Cardiac muscle cell (in vitro differentiated cells and primary cell): ENCODE measurements around the gene NPDC1. TPM values are rescaled to one million over a fixed set of nuclear protein-coding genes. Genes with fewer than 3 reads are reported as not detected.
A peak's percentile ranks its signal among the peaks of the same experiment; 100 is the strongest.

ENCODE experiments used
- DNase-seq, 2 donors: peaks; one replicate each; pipeline versions ENCODE4 v3.0.0 to v3.0.0-alpha.2; 2010 to 2017; ENCODE audit warnings: low read depth in 1 of 2, low spot score in 1 of 2
- H3K27ac ChIP-seq: fragments of 200-600 bp; sonication (generic); 2 replicates; pipeline ENCODE4 v1.5.1; 2016
- H3K27me3 ChIP-seq: fragments of 200-600 bp; sonication (generic); 2 replicates; pipeline ENCODE4 v1.6.0; 2016; ENCODE audit warnings: control low read depth
- H3K36me3 ChIP-seq: fragments of 200-600 bp; sonication (generic); 2 replicates; pipeline ENCODE4 v1.5.1; 2016; ENCODE audit warnings: control low read depth
- H3K4me1 ChIP-seq: fragments of 200-600 bp; sonication (generic); 2 replicates; pipeline ENCODE4 v1.8.1; 2017; ENCODE audit warnings: low read depth, mild to moderate bottlenecking, mixed run types
- H3K4me3 ChIP-seq: fragments of 200-600 bp; sonication (generic); 2 replicates; pipeline ENCODE4 v1.5.1; 2016; ENCODE audit warnings: mild to moderate bottlenecking
- H3K9me3 ChIP-seq: fragments of 200-600 bp; sonication (generic); 2 replicates; pipeline ENCODE4 v1.5.1; 2017; ENCODE audit warnings: low read depth, mild to moderate bottlenecking, control low read depth
- polyA plus RNA-seq: library from polyadenylated mRNA; unstranded; fragments of >200 nt; fragmentation: Nextera tagmentation; extraction: Ambion mirVana; gene quantifications from 2 replicates; pipeline ENCODE4 v1.2.1, GENCODE V29; 2016
- total RNA-seq: library from RNA; depleted of rRNA; stranded (reverse); fragments of >200 nt; gene quantifications from 2 replicates; pipeline ENCODE4 v1.2.3, GENCODE V29; 2016
- TF ChIP-seq, protein P1 (sequence below): IDR thresholded peaks from 2 replicates; pipeline ENCODE4 v1.5.1; 2012; ENCODE audit warnings: low read depth, mild to moderate bottlenecking, low read length

Gene NPDC1
- total and polyA plus RNA-seq, 2 experiments from 2014 or later, result 65.1 to 94.9 TPM

DNA sequence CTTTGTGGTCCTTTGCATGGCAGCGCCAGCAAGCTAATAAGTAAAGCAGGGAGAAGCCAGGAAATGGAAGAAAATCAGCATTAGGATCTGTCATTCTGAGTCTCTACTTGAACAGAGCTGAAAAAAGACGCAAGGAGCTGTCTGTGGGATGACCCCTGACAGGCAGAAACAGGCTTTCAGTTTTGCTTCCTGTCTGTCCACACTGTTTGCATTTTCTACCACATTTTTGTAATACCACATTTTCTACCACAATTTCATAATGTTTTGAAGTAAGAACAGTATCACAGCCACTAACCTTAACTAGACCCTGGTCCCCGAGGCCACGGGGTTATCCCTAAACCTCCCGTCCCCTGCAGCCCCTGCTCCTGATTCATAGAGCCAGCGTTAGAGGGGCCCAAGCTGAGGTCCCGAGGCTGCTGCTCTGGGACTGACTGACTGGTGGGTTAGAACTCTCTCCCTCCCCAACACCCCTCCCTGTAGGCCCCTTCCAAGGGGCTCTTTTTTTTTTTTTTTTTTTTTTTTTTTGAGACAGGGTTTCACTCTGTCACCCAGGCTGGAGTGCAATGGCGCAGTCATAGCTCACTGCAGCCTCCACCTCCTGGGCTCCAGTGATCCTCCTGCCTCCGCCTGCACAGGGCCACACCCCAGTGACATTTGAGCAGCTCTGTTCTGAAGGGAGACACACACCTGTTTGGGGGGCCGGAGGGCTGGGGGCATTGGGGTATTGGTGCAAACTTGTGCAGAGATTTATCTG lies 45.6 kb downstream of the NPDC1 start:
- no peak overlapping the region for H3K27ac ChIP-seq
- peaks cover 20% of the 10 kb centered on the region for H3K27me3 ChIP-seq

DNA sequence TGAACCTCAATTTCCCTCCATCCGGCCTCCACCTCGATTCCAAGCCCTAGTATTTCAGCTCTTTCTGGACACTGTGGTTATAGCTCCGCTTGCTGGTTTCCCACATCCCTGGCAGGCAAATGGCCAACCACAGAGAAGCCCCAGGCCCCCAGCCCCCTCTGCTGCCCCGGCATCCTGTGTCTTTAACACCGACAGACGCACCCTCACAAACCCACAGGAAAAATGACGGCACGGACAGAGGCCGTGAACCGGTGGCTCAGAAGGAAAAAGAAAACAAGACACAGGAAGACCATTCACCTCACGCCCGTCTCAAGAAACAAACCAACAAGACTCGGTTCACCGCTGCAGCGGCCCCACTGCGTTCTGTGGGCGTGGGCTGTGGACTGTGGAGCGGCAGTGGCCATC lies 48.1 kb downstream of the NPDC1 start:
- H3K36me3 ChIP-seq, result no peaks in the 10 kb centered on the region
- peaks cover 41% of the 10 kb centered on the region for H3K27me3 ChIP-seq
- peaks cover 3% of the 10 kb centered on the region for H3K4me1 ChIP-seq
- H3K4me3 ChIP-seq, result no peak overlapping the region
- H3K27ac ChIP-seq, result no peak overlapping the region
- H3K9me3 ChIP-seq, result no peaks in the 10 kb centered on the region
- no peak for DNase-seq
- TF ChIP-seq, protein P1, sequence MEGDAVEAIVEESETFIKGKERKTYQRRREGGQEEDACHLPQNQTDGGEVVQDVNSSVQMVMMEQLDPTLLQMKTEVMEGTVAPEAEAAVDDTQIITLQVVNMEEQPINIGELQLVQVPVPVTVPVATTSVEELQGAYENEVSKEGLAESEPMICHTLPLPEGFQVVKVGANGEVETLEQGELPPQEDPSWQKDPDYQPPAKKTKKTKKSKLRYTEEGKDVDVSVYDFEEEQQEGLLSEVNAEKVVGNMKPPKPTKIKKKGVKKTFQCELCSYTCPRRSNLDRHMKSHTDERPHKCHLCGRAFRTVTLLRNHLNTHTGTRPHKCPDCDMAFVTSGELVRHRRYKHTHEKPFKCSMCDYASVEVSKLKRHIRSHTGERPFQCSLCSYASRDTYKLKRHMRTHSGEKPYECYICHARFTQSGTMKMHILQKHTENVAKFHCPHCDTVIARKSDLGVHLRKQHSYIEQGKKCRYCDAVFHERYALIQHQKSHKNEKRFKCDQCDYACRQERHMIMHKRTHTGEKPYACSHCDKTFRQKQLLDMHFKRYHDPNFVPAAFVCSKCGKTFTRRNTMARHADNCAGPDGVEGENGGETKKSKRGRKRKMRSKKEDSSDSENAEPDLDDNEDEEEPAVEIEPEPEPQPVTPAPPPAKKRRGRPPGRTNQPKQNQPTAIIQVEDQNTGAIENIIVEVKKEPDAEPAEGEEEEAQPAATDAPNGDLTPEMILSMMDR, result no peak

More for the DNA sequence above, 45.6 kb downstream of the NPDC1 start:
- H3K9me3 ChIP-seq, result no peaks in the 10 kb centered on the region
- peak in 1 of 2 donors; percentile 74 for DNase-seq
- TF ChIP-seq, protein P1, result no peak
- H3K4me1 ChIP-seq, result no peaks in the 10 kb centered on the region
- no peak overlapping the region for H3K4me3 ChIP-seq
- no peaks in the 10 kb centered on the region for H3K36me3 ChIP-seq

DNA sequence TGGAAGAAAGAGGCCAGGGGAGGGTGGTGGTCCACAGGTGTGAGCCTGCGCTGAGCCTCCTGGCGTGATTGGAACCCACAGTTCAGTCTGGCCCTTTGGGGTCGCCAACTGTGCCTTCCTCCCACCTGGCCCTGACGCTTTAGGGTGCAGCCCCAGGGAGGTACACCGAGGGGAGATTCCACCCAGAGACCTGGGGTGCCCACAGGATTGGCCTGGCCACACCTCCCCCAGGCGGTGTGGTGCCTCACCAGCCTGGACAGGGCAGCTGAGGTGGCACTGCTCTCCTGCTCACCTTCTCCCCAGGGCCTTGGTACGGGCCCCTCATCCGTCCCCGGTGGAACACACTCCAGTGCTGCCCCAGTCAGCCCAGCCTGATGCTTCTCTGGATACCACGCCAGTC lies 48.6 kb downstream of the NPDC1 start:
- no peak for DNase-seq
- Histone ChIP-seq H3K4me3 (no peak overlapping the region), H3K36me3 (no peaks in the 10 kb centered on the region), H3K27me3 (peaks cover 41% of the 10 kb centered on the region), H3K9me3 (no peaks in the 10 kb centered on the region), H3K4me1 (peaks cover 5% of the 10 kb centered on the region), H3K27ac (no peak overlapping the region)
- TF ChIP-seq, protein P1, result no peak

DNA sequence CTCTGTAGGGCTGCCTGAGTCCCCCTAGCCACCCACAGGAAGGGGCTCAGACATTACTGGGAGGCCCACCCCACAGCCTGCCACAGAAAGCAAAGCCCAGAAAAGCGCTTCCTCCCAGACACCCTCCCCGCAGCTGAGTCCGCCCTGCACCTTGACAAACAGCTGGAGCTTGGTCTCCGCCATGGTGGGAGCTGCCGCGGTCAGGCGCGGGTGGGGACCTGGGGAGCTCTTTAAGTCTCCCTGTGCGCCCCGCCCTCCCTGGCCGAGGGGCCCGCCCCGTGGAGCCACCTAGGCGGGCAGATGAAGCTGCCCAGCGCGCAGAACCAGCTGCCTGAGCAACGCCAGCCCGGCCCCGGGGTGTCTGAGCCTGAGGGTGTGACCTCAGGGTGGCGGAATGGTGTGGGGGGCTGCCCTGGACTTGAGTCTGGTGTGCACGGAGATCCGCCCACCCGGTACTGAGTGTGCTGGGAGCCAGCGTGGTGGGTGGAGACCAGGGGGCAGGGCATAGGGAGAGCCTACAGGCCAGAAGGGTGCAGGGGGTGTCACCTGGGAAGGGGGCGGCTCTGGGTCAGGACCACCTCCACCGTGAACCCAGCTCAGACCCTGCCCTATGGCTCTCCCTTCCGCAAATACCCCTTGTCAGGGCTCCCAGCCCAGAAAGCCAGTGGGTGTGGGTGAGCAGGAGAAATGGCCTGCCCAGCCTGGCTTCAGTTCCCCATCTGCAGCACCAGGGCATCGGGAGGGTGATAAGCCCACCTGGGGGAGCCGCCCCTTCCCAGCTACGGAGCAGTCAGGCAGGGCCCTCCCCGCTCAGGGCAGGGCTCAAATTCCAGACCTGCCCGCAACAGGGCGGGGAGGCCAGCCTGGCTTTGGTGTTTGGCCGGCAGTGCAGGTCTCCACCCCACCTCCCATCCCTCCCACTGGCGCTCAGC lies 49.4 kb downstream of the NPDC1 start, which contains the start of gene CLIC3:
Gene CLIC3 (minus strand): TSS at position 208 of the 932 bp plus-strand sequence. CDS start 25 bp downstream, at position 183.
- Histone ChIP-seq H3K4me1 (peaks cover 5% of the 10 kb centered on the region), H3K27ac (no peak within 1 kb of the TSS), H3K9me3 (no peaks in the 10 kb centered on the region), H3K4me3 (no peak within 1 kb of the TSS), H3K36me3 (no peaks in the 10 kb centered on the region), H3K27me3 (peaks cover 41% of the 10 kb centered on the region)
- DNase-seq, result no peak
- TF ChIP-seq, protein P1, result no peak

DNA sequence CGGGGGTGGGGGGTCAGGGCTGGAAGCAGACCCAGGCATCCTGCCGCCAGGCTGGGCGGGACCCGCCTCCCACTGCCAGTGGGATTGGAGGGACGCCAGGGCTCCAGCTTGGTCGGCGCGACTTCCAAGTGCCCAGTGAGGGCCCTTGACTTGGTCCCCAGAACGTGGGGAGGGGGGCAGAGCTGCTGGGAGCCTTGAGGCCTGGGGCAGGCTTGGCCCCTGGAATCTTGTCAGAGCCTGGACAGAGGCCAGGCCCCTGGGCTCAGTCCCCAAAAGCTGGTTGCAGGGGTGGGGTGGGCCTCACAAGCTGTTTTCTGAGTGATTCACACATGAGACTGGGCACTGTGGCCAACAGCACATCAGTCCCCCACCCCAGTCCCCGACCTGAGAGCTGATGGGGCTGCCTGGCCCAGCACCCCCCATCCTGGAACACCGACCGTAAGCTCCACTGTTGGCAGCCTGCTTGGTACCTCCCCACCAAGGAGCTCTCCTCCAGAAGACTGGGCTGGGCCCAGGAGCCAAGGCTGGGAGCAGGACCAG lies 50.1 kb downstream of the NPDC1 start:
- peaks cover 5% of the 10 kb centered on the region for H3K4me1 ChIP-seq
- H3K36me3 ChIP-seq, result no peaks in the 10 kb centered on the region
- H3K27ac ChIP-seq, result no peak overlapping the region
- H3K27me3 ChIP-seq, result peaks cover 41% of the 10 kb centered on the region
- H3K9me3 ChIP-seq, result no peaks in the 10 kb centered on the region
- DNase-seq, result no peak
- no peak overlapping the region for H3K4me3 ChIP-seq
- TF ChIP-seq, protein P1, result no peak
